Stimulated activated CD8-positive, alpha-beta memory T cell treated with anti-CD3 and anti-CD28 coated beads, Interleukin-12 subunit alpha, Interleukin-12 subunit beta, amount 100 ng/mL, for 4 hours (primary cell): ENCODE data around the gene TTPAL.

Experiments
- DNase-seq: peaks from one replicate; pipeline ENCODE4 v3.0.0-alpha.2; 2020; ENCODE audit warnings: low read depth

TTPAL gene

DNA sequence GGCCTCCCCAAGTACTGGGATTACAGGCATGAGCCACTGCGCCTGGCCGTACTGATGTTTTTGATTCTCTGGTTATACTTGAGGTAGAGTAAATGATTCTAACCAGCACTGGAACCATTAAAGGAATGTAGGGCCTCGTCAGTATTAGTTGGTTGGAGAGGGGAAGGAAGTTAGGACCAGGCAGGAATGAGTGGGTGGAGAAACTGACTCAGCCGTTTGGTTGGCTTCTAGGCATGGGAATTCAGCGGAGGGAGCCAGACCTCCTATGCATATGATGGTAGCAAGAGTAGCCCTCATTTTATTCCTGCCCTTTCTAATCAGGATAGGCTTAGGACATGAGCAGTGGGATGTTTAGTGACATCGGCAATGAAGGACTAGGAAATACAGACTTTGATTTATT, 65.2 kb downstream of the TTPAL start:
- DNase-seq: no peak

DNA sequence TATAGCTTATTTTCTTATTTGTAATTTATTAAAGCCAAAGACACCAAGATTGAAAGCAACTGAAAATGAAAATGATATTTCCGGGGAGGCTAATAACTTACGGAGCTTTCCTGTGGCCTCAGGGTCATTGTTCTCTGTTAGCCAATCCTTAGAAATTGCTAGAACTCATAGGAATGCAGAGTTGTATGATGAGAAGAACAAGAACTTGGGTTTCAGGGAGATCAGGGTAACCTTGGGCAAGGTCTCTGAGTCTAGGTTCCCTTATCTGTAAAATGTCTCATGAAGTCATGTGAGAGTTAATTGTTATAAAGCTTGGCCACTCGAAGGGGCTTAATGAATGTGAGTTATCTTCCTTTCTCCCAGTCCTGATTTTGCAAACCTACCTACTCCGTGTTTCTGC, 66.3 kb downstream of the TTPAL start:
- DNase-seq: no peak

DNA sequence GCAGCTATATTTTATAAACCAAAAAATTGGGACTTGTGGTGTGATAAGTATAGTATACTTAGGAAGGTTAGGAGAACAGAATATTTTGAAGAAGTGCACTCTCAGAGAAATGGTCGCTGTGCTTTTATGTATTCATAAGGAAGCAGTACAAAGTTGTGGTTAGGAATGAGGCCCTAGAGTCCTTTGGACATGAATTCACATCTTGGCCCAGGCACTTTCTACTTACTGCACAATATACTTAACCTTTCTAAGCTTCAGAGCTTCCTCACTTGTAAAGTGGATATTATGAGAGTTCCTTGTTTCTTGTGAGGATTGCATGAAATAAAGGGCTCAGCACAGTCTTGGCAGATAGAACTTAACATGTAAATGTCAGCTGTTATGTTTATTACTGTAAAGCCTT, 67.2 kb downstream of the TTPAL start:
- DNase-seq: no peak

DNA sequence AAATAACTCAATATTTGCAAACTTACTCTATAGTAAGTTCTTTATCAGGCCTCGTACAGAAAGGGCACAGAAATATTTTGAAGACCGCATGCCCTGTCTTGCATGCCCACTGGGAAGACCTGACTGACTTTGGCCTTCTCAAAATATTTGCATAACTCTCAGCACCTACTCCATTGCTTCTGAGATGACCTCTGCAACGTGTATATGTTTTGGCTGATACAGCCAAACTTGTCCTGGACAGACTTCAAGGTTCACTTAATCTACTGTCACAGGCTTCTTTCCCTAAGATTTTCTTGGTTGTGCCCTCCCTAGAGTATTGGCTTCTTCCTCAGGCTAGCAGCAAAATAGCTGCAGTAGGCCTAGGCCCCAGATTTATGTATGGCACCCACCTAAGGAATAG, 67.7 kb downstream of the TTPAL start:
- DNase-seq: no peak
